GM10248 (cell line): ENCODE data around the gene ARHGAP26.

Source experiments
- CTCF ChIA-PET: fragments of 300-600 bp; sonication (Branson Sonifier 250); formaldehyde crosslinking; extraction: SDS; loops from one replicate; lab custom pipeline; 2021; ENCODE audit warnings: antibody characterized with exemption; lab: Yijun Ruan, JAX
- POLR2A ChIA-PET: fragments of 350-650 bp; sonication (Branson Sonifier 250); formaldehyde crosslinking; extraction: SDS; loops from one replicate; lab custom pipeline; 2020; ENCODE audit warnings: antibody characterized with exemption; lab: Yijun Ruan, JAX
- DNase-seq: peaks from one replicate; pipeline ENCODE4 v3.0.0; 2012; ENCODE audit errors: extremely low spot score
- TF ChIP-seq, protein P1 (sequence below): IDR thresholded peaks from 2 replicates; pipeline ENCODE4 v1.5.1; 2012; ENCODE audit warnings: mild to moderate bottlenecking, low read depth; ENCODE audit errors: extremely low read depth, missing control alignments, control extremely low read depth

The ARHGAP26 gene

DNA sequence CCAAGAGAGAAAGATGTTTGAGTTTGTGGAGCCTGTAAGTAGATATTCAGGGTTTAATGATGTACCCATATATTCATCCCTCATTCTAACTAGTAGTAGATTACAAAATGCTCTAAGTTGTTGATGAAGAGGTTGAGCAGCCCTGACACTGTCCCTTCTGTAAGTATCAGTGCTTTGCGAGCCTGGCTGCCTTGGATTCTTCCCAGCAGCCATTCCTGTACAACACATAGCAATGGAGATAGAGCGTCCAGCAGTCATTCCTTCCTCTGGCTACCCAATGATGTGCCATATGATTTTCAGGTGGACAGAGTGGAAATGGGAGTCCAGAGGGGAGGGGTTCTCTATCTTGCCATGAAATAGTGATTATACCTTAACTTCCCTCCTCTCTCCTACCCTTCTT lies 124.1 kb downstream of the ARHGAP26 start:
- ChIA-PET CTCF (no interaction called here), POLR2A (no interaction called here)
- DNase-seq, result no peak
- TF ChIP-seq, protein P1, sequence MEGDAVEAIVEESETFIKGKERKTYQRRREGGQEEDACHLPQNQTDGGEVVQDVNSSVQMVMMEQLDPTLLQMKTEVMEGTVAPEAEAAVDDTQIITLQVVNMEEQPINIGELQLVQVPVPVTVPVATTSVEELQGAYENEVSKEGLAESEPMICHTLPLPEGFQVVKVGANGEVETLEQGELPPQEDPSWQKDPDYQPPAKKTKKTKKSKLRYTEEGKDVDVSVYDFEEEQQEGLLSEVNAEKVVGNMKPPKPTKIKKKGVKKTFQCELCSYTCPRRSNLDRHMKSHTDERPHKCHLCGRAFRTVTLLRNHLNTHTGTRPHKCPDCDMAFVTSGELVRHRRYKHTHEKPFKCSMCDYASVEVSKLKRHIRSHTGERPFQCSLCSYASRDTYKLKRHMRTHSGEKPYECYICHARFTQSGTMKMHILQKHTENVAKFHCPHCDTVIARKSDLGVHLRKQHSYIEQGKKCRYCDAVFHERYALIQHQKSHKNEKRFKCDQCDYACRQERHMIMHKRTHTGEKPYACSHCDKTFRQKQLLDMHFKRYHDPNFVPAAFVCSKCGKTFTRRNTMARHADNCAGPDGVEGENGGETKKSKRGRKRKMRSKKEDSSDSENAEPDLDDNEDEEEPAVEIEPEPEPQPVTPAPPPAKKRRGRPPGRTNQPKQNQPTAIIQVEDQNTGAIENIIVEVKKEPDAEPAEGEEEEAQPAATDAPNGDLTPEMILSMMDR, result no peak

DNA sequence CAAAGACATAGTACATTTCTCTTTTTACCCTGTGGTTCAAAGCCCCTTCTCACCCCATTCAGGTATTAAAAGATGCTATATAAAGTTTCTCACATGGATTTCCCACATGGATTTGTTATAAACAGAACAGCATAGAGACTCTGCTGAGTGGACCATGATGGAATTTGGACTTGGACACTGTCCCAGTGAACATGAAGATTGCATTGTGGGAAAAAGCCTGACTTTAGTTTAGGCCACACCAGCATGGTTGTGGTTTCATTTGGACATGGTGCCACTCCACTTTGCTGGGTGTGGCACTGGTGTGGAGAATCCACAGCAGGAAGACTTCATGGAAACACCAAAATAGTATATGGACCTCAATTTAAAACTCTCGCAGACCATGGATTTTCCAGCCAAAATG lies 124.6 kb downstream of the ARHGAP26 start:
- POLR2A ChIA-PET, result no interaction called here
- TF ChIP-seq, protein P1, result no peak
- no peak for DNase-seq
- CTCF ChIA-PET, result interaction anchor here (2.3 kb wide), 1 partner anchor 182 kb away, joined by 7 read pairs; no protein-coding TSS in a partner anchor

DNA sequence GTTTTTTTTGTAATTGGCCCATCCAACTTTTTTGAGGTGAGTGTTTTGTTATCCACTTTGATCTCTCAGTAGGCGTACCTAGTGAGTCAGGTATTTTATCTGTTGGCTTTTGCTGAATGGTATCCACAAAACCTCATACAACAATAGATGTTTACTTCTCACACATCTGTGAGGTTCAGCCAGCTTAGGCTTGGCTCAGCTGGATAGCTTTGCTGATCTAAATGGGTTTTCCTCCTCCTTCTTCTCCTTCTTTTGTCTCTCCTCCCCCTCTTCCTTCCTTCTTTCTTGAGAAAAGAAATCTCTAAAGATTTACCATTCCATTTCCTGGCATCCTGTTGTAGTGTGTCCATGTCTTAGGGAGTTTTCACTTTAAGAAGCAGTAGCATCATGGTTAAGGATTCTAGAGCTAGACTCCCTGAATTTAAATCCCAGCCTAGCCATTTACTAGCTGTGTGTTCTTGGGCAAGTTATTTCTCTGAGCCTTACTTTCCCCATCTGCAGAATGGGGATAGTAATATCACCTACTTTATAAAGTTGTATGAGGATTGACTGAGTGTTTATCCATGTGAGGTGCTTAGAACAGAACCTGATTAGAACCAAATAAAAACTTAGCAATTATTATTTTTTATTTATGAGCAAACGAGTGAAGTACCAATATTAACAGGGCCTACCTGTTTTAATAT lies 126.3 kb downstream of the ARHGAP26 start:
- CTCF ChIA-PET, result interaction anchor here (0.6 to 3.9 kb wide), 7 partner anchors 8 to 1307 kb away, joined by 3 to 24 read pairs (median 5); no protein-coding TSS in a partner anchor
- TF ChIP-seq, protein P1, result no peak
- DNase-seq, result no peak
- POLR2A ChIA-PET, result no interaction called here

DNA sequence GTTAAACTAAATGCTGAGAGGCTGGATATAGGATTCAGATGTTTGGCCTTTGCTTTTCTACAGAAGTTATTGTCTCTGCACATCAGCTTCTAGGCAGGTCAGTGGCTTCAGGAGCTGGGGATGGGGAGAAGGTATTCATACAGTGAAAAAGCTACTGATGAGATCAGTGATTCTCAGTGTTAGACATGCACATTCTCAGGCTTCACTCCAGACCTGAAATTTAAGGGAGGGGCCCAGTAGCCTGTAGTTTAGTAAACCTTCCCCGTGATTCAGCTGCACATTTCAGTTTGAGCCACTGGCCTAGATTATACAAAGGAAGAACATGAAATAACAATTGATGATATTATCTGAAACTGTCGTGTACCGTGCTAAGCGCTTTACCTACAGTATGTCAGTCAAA lies 127.2 kb downstream of the ARHGAP26 start:
- POLR2A ChIA-PET, result no interaction called here
- CTCF ChIA-PET, result interaction anchor here (0.6 to 3.9 kb wide), 6 partner anchors 8 to 1306 kb away, joined by 3 to 24 read pairs (median 4); no protein-coding TSS in a partner anchor
- TF ChIP-seq, protein P1, result no peak
- DNase-seq, result no peak

DNA sequence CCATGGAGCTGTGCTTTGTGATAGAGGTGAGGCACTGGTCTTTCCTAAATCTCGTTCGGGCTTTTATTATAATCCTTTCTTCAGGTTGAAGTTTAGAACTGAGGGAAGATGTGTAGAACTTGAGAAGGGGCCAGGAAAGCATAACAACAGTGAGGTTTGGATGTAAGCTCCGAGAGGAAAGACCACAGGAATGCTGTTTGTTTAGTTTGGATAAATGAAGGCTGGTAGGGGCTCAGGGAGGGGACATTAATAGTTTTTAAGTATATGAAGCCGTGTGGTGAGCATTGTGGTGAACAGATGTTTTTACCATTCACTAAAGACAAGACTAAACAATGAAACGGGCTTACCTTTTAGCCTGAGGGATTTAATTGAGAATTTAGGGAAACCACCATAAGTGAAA lies 130.8 kb downstream of the ARHGAP26 start:
- DNase-seq, result no peak
- ChIA-PET POLR2A (no interaction called here), CTCF (interaction anchor here (2.5 kb wide), 1 partner anchor 12 kb away, joined by 6 read pairs; no protein-coding TSS in a partner anchor)
- TF ChIP-seq, protein P1, result no peak

DNA sequence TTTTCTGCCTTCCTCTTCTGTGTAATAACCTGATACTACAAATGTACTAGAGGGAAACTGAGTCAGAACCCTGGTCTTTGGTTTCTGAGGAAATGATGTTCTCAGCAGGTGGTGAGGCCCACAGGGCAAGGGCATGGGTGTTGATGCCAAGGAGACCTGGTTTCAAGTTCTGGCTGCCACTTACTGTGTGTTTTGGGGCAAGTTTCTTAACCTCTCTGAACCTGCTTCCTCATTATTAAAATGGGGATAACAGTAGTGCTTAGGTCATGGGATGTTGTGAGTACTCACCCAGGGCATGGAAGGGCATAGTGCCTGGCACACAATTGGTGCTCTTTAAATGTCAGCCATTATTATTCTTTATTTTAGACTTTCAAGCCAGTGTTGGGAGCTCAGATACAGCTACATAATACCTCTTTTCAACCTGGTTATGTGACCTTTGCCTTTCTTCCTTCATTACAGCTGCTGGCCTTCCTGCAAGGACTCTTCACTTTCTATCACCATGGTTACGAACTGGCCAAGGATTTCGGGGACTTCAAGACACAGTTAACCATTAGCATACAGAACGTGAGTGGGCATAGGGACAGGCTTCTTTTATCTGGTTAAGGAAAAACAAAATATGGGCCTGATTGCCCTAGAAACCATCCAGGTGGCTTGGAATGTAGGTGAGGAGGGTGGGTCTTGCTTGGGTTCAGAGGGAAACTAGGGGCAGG lies 131.5 kb downstream of the ARHGAP26 start:
- ChIA-PET POLR2A (no interaction called here), CTCF (interaction anchor here (0.7 to 2.5 kb wide), 3 partner anchors 10 to 153 kb away, joined by 3 to 6 read pairs (median 3); no protein-coding TSS in a partner anchor)
- no peak for DNase-seq
- TF ChIP-seq, protein P1, result no peak
